Measurements from ENCODE around the gene CCDC136.

DNA sequence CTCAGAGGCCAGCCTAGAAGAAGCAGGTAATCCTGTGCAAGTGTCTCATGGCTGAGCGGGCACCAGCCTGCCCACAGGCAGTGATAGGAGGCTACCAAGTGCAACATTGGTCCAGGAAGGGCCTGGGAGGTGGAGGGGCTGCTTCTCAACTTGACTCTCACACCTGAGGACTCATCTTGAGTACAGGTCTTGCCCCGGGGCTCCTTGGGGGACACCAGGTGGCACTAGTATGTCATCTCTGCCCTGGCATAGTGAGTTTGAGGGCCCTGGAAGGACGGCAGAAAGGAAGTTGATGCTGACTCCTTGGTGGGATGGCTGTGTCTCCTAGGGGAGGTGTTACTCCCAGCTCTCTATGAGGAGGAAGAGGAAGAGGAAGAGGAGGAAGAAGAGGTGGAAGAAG lies 2.3 kb downstream of the CCDC136 start:
- TF ChIP-seq, protein P1, sequence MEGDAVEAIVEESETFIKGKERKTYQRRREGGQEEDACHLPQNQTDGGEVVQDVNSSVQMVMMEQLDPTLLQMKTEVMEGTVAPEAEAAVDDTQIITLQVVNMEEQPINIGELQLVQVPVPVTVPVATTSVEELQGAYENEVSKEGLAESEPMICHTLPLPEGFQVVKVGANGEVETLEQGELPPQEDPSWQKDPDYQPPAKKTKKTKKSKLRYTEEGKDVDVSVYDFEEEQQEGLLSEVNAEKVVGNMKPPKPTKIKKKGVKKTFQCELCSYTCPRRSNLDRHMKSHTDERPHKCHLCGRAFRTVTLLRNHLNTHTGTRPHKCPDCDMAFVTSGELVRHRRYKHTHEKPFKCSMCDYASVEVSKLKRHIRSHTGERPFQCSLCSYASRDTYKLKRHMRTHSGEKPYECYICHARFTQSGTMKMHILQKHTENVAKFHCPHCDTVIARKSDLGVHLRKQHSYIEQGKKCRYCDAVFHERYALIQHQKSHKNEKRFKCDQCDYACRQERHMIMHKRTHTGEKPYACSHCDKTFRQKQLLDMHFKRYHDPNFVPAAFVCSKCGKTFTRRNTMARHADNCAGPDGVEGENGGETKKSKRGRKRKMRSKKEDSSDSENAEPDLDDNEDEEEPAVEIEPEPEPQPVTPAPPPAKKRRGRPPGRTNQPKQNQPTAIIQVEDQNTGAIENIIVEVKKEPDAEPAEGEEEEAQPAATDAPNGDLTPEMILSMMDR (IDR thresholded peaks at IDR 0.05), result no peak
- no peak for TF ChIP-seq POLR2A (IDR thresholded peaks at IDR 0.05)

Data from testis (tissue), 2 donors.